ENCODE data around the gene BPIFB3.

BPIFB3 gene

DNA sequence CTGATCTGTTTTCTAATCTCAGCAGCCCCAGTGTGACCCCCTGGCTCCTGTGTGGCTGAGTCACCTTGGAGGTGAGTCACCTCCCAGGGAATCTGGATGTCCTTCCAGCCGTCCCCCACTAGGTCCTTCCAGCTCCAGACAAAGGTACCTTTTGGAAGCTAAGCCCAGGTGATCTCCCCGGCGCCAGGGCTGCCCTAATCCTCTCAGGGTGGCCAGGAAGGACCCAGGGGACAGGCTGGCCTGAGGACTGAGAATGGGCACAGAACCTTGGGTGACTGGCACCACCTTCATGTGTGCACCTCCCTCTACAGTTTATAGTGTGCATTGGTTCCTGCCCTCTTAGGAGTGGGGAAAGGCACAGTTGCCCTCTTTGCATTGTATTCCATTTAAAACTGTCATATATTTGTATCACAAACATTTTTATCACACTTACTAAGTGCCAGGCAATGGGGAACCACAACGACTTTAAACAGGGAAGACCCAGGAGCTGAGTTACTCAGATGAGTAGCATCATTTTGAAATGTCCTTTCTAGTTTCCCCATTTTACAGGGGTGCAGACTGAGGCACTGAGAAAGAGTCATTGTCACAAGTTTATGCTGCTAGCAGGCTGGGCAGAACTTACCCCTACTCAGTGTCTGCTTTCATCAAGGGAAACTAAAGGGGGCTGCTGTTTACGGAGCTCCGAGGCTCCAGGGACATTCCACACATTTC is 23.1 kb downstream of the BPIFB3 start:
- no peaks in the 10 kb centered on the region for H3K36me3 ChIP-seq (ENCODE audit: insufficient read depth, low read length)
- H3K27ac ChIP-seq = no peak overlapping the region
- DNase-seq (ENCODE audit: low read depth, low spot score) = no peak
- H3K9ac ChIP-seq (ENCODE audit: insufficient read length) = no peak overlapping the region
- TF ChIP-seq EZH2 (IDR thresholded peaks at IDR 0.05) (no peak), POLR2AphosphoS5 (IDR thresholded peaks at IDR 0.05; ENCODE audit: borderline replicate concordance, low read depth, low read length) (no peak), FOXP2 (optimal IDR thresholded peaks at IDR 0.05; ENCODE audit: control extremely low read depth, extremely low read length, insufficient read depth) (no peak)
- no peaks in the 10 kb centered on the region for H3K9me3 ChIP-seq (ENCODE audit: low read depth, low read length)
- no peak overlapping the region for H3K4me3 ChIP-seq

DNA sequence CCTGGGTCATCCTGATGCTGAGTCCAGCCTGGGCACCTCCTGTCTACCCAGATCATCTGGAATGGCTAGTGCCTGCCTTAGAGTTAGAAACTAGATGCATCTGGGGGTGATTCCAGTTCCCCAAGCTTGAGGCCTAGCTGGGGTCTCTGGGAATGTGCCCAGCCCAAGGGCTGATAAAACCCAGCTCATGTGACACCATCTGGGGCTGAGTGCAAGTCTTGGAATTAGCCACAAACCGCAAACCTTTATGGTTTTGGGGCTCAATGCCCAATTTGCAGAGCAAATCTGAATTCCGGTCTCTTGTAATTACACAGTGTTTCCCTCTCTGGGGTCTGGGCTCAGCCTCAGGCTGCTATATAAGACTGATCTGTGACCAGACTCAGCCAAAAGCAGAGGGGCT is 25.6 kb downstream of the BPIFB3 start, which contains the start of gene BPIFB4:
Gene BPIFB4, plus strand, starts transcription at position 385 of the 400 bp plus-strand sequence. CDS start 1,884 bp downstream, outside the sequence.
- no peak for DNase-seq (ENCODE audit: low read depth, low spot score)
- Histone ChIP-seq H3K4me3 (no peak within 1 kb of the TSS), H3K9ac (ENCODE audit: insufficient read length) (no peak within 1 kb of the TSS), H3K9me3 (ENCODE audit: low read depth, low read length) (no peaks in the 10 kb centered on the region), H3K36me3 (ENCODE audit: insufficient read depth, low read length) (no peaks in the 10 kb centered on the region), H3K27ac (no peak within 1 kb of the TSS)
- no peak for TF ChIP-seq POLR2AphosphoS5 (IDR thresholded peaks at IDR 0.05; ENCODE audit: borderline replicate concordance, low read depth, low read length)
- no peak for TF ChIP-seq FOXP2 (optimal IDR thresholded peaks at IDR 0.05; ENCODE audit: control extremely low read depth, extremely low read length, insufficient read depth)
- TF ChIP-seq EZH2 (IDR thresholded peaks at IDR 0.05) = no peak

GRCh38 chr20:33081411-33082154 is 27.9 kb downstream of the BPIFB3 start:
- Histone ChIP-seq H3K9me3 (ENCODE audit: low read depth, low read length) (no peaks in the 10 kb centered on the region), H3K9ac (ENCODE audit: insufficient read length) (no peak overlapping the region), H3K36me3 (ENCODE audit: insufficient read depth, low read length) (no peaks in the 10 kb centered on the region), H3K27ac (no peak overlapping the region), H3K4me3 (no peak overlapping the region)
- no peak for TF ChIP-seq EZH2 (IDR thresholded peaks at IDR 0.05)
- no peak for TF ChIP-seq FOXP2 (optimal IDR thresholded peaks at IDR 0.05; ENCODE audit: control extremely low read depth, extremely low read length, insufficient read depth)
- TF ChIP-seq POLR2AphosphoS5 (IDR thresholded peaks at IDR 0.05; ENCODE audit: borderline replicate concordance, low read depth, low read length) = no peak
- DNase-seq (ENCODE audit: low read depth, low spot score) = no peak

DNA sequence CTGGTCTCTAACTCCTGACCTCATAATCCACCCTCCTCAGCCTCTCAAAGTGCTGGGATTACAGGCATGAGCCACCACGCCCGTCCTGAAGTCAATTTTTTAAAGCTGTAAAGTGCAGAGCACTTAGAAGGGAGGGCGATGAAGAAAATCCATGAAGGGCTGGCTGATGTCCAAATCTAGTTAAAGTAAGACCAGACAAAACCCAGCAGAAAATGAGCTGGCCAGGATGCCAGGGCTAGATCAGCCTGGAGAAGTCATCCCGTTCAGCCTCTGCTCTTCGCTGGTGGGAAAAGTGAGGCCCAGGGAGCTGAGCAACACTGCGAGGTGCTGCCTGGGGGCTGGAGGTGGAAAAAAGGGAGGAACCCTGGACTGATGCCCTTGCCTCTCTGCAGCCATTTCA is 28.8 kb downstream of the BPIFB3 start:
- H3K4me3 ChIP-seq = no peak overlapping the region
- no peak overlapping the region for H3K27ac ChIP-seq
- TF ChIP-seq EZH2 (IDR thresholded peaks at IDR 0.05) = no peak
- no peak for TF ChIP-seq FOXP2 (optimal IDR thresholded peaks at IDR 0.05; ENCODE audit: control extremely low read depth, extremely low read length, insufficient read depth)
- no peak for TF ChIP-seq POLR2AphosphoS5 (IDR thresholded peaks at IDR 0.05; ENCODE audit: borderline replicate concordance, low read depth, low read length)

GRCh38 chr20:33083544-33084340 is 30.0 kb downstream of the BPIFB3 start:
- TF ChIP-seq EZH2 (IDR thresholded peaks at IDR 0.05) = no peak
- no peak for TF ChIP-seq POLR2AphosphoS5 (IDR thresholded peaks at IDR 0.05; ENCODE audit: borderline replicate concordance, low read depth, low read length)
- no peak for TF ChIP-seq FOXP2 (optimal IDR thresholded peaks at IDR 0.05; ENCODE audit: control extremely low read depth, extremely low read length, insufficient read depth)
- Histone ChIP-seq H3K36me3 (ENCODE audit: insufficient read depth, low read length) (no peaks in the 10 kb centered on the region), H3K27ac (no peak overlapping the region), H3K9ac (ENCODE audit: insufficient read length) (no peak overlapping the region), H3K4me3 (no peak overlapping the region), H3K9me3 (ENCODE audit: low read depth, low read length) (no peaks in the 10 kb centered on the region)
- no peak for DNase-seq (ENCODE audit: low read depth, low spot score)

More for the DNA sequence above, 28.8 kb downstream of the BPIFB3 start:
- no peak for DNase-seq (ENCODE audit: low read depth, low spot score)
- Histone ChIP-seq H3K9ac (ENCODE audit: insufficient read length) (no peak overlapping the region), H3K36me3 (ENCODE audit: insufficient read depth, low read length) (no peaks in the 10 kb centered on the region), H3K9me3 (ENCODE audit: low read depth, low read length) (no peaks in the 10 kb centered on the region)

- Histone ChIP-seq H3K4me3 (no peak overlapping the region), H3K9me3 (ENCODE audit: low read depth, low read length) (no peaks in the 10 kb centered on the region), H3K27ac (no peak overlapping the region), H3K9ac (ENCODE audit: insufficient read length) (no peak overlapping the region), H3K36me3 (ENCODE audit: insufficient read depth, low read length) (no peaks in the 10 kb centered on the region)
- no peak for DNase-seq (ENCODE audit: low read depth, low spot score)
- TF ChIP-seq EZH2 (IDR thresholded peaks at IDR 0.05) (no peak), POLR2AphosphoS5 (IDR thresholded peaks at IDR 0.05; ENCODE audit: borderline replicate concordance, low read depth, low read length) (no peak), FOXP2 (optimal IDR thresholded peaks at IDR 0.05; ENCODE audit: control extremely low read depth, extremely low read length, insufficient read depth) (no peak)
Measured at GRCh38 chr20:33084722-33085121, 31.0 kb downstream of the BPIFB3 start.

DNA sequence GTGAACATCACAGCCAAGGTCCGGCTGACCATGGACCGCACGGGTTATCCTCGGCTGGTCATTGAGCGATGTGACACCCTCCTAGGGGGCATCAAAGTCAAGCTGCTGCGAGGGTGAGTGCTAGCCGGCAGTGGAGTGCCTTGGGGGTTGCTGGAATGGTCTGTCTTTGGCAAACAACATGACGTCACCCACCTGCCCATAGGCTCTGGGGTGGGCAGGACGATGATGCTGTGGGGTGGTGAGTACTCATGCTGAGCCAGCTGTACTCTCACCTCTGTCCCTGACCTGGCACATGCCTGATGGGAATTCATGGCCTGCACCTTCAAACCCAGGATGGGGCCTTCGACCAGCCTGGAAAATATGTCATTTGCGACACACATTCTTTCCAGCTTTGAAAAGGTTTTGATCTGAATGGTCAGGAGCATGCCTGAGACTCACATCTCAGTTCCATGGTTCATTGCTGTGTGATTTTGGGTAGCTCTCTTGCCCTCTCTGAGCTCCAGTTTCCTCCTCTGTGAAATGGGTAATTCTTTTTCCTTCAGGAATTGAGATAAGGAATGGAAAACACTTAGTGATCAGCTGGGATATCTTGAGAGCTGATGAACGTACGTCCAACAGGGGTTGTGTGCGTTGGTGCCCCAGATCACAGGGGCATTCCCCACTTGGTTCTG is 32.5 kb downstream of the BPIFB3 start:
- H3K27ac ChIP-seq = no peak overlapping the region
- no peak overlapping the region for H3K9ac ChIP-seq (ENCODE audit: insufficient read length)
- no peak for TF ChIP-seq EZH2 (IDR thresholded peaks at IDR 0.05)
- no peak for TF ChIP-seq POLR2AphosphoS5 (IDR thresholded peaks at IDR 0.05; ENCODE audit: borderline replicate concordance, low read depth, low read length)
- TF ChIP-seq FOXP2 (optimal IDR thresholded peaks at IDR 0.05; ENCODE audit: control extremely low read depth, extremely low read length, insufficient read depth) = no peak
- no peak for DNase-seq (ENCODE audit: low read depth, low spot score)
- no peaks in the 10 kb centered on the region for H3K9me3 ChIP-seq (ENCODE audit: low read depth, low read length)
- H3K36me3 ChIP-seq (ENCODE audit: insufficient read depth, low read length) = no peaks in the 10 kb centered on the region
- H3K4me3 ChIP-seq = no peak overlapping the region

Measured in SK-N-MC (cell line).